CD4-positive, alpha-beta T cell treated with Interleukin-1 beta for 1 hour (primary cell): ENCODE measurements around the gene ATAD2B.

Experiments used
- DNase-seq, 2 donors: peaks; one replicate each; pipeline ENCODE4 v3.0.0-alpha.2; 2020 to 2022

Gene ATAD2B

DNA sequence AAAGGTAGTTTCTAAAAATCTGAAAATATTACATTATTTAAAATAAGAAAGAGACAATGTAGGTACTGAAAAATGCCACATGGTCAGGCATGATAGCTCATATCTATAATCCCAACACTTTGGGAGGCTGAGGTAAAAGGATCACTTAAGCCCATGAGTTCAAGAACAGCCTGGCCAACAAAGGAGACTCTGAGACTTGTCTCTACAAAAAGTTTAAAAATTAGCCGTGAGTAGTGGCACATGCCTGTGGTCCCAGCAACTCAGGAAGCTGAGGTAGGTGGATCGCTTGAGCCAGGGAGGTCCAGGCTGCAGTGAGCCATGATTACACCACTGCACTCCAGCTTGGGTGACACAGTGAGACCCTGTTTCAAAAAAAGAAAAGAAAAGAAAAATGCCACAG, 21.8 kb downstream of the ATAD2B start:
- DNase-seq: no peak

DNA sequence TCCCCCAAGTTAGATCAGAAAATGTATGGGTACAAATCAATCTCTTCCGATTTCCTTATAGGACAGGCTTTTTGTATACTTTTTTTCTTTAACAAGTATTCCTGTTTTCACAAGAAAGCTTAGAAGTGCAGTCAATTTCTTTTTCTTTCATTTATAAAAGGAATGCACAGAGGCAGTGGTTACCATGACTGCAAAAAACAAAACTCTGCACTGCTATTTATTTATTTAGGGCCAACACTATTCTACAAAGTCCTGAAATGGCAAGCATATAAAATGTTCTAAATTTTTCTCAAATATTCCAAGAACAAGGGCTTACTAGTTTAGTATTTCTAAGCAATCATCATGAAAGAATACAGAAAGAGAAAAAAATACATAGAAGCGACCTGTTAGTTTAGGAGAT, 22.2 kb downstream of the ATAD2B start:
- DNase-seq: no peak

DNA sequence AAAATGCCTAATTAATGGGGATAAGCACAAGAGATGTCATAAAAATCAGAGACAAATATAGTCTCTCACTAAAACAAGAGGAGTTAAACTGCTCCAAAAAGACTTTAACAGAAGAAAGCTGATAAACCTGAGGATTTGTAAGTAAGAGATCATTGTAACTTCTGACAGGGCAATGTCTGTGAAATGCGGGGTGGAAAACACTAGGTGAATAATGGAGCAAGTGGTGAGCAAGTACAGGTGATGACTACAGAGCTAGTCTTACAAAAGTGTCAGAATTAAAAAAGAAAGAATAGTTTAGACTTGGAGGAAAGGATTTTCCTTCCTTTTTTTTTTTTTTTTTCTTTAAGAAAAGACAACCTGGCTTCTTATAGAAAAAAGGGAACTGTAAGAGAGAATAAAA, 22.7 kb downstream of the ATAD2B start:
- DNase-seq: no peak

DNA sequence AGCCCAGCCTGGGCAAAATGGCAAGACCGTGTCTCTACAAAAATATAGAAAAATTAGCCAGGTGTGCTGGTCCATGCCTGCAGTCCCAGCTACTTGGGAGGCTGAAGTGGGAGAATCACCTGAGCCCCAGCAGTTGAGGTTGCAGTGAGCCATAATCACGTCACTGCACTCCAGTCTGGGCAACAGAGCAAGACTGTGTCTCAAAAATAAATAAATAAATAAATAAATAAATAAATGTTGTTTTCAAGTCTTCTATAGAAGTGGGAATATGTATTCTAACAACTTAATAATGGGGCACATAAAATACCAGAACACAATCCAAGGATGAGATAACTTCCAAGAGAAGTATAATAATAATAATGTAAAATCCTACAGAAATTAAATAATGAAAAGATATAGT, 23.9 kb downstream of the ATAD2B start:
- DNase-seq: no peak

DNA sequence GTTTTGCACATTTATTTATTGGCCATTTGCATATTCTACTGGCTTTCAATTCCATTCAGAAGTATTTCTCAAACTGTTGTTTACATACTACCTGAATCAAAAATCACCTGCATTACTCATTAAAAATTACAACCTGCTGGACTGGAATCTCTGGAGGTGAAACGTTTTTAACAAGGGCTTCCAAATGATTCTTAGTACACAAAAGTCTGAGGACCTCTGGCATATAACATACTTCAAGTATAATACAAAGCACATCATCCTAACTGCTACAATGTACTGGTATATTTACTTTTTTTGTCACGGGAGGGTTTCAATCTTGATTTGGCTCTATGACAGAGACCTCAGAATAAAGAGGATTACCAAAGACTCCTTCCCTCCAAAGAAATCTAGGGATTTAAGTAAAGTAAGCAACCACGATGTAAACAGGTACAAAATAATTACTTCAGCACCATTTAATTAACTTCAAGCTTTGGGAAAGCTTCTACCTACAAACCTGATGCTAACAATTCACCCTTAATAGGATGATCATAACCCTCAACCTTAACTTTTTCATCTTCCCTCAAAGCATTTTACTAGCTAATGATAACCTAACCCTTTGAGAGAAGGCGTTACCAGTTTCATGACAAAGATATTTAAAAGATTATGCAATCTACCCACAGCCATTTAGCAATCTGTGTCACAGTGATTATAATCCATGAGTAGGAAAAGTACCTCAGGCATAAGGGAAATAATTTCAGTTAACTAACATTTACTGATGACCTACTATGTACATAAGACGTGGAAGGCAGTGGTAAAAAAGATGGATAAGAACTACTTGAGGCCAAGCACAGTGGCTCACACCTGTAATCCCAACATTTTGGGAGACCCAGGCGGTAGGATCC, 24.7 kb downstream of the ATAD2B start:
- no peak for DNase-seq

DNA sequence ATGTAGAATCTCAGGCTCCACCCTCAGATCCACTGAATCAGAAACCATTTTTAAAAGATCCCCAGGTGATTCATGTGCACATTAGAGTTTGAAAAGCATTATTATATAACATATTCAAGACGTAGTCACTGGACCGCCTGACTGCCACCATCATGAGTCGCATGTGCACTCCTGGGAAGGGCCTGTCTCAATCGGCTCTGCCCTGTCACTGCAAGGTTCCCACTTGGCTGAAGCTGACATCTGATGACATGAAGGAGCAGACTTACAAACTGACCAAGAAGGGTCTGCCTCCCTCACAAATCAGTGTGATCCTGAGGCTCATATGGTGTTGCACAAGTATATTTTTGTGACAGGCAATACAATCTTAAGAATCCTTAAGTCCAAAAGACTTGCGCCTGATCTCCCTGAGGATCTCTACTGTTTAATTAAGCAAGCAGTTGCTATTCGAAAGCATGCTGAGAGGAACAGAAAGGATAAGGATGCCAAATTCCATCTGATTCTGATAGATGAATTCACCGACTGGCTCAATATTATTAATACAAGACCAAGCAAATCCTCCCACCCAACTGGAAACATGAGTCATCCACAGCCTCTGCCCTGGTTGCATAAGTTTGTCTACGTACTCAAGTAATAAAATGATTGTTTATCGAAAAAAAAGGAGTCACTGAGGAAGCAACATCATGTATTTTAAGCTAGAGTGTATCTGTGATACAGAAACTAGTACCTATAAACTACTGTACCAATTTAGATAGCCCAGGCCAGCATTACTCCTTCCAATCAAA, 26.2 kb downstream of the ATAD2B start:
- DNase-seq: peak in 1 of 2 donors; percentile 33

DNA sequence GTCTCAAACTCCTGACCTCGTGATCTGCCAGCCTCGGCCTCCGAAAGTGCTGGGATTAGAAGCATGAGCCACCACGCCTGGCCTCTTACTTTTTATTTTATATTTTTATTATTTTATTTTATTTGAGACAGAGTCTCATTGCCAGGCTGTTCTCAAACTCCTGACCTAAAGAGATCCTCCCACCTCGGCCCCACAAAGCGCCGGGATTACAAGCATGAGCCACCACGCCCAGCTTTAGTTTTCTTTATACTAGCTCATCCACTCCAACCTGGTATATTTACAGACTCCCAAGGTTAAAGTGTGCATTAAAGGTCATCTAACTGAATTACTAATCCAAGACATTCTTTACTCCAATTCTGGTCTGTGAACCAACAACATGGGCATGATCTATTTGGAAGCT, 26.8 kb downstream of the ATAD2B start:
- no peak for DNase-seq

DNA sequence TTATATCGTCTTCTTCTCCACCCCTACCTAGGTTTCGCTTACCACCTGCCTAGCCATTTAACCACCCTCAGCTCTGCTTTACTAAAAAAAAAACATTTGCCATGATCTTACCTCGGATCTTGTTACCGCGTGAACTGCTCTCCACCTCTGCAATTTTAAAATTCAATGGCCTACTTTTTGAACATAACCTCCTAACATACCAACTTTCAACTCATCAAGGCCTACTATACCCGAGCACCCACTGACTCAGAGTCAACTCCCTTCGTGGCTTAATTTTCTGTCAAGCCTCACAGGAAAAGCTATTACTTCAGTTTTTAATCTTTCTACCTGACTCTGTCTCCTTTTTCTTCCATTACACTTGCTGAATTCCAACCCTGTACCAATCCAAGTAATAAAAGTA, 55.7 kb downstream of the ATAD2B start:
- DNase-seq: no peak

DNA sequence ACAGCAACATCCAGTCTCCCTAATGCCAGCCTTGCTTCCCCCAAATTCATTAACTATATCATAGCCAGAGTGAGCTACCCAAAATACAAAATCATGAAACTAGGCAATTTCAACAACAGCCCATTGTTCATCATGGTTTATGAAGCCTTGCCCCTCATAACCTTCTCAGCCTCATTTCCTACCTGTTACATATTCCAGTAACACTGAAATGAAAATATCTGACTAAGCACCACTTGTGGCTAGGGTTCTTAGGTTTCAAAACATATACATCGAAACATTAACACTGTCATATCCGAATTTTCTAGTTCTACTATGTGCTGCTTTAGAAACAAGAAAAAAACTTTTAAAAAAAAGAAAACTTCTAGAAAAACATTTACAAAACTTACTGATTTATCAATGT, 59.5 kb downstream of the ATAD2B start:
- DNase-seq: no peak

DNA sequence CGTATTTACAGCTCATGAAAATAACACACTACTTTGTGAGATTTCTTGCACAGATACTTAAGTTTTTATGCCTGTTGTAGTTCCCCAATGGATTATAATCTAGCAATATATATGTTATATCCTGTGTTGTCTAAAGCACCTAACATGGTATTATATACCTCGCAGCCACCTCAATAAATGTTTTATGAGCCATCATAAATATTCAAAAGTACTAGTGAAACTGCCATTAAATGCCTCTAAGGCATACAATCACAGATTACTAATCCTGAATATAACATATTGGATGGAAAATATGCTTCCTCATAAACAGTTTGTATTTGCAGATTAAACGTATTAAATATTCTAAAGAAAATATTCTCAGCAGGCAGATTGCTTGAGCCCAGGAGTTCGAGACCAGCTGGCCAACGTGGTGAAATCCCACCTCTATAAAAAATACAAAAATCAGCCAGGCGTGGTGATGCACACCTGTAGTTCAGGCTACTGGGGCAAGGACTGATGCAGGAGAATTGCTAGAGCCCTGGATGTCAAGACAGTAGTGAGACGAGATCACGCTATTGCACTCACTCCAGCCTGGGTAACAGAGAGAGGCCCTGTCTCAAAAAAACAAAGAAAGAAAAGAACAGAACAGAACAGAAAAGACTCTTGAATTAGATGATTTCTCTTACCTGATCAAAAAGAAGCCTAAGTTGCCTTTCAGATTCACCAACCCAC, 64.1 kb downstream of the ATAD2B start:
- no peak for DNase-seq

DNA sequence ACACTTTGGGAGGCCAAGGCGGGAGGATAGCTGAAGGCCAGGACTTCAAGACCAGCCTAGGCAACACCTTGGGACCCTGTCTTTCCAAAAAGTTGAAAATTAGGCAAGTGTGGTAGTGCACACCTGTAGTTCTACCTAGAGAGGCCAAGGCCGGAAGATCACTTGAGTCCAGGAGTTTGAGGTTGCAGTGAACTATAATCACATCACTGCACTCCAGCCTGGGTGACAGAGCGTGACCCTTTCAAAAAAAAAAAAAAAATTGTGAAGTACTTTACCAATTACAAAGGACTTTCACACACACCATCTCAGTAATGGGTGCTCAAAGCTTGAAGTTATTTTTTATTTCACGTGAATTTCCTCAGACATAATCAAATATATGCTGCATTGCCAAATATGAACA, 65.0 kb downstream of the ATAD2B start:
- no peak for DNase-seq

DNA sequence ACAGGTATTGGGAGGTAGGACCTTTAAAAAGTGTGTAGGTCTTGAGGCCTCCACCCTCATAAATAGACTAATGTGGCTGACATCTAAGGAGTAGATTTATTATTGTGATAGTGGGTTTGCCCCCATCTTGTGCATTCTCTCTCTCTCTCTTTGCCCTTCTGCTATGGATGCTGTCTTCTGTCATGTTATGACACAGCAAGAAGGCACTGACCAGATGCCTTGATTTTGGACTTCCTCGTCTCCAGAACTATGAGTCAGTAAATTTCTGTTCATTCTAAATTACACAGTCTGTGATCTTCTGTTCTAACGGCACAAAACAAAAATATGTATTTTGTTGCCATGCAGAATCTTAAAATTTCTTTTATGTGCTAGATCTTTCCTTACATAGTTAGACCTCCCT, 66.9 kb downstream of the ATAD2B start:
- no peak for DNase-seq

DNA sequence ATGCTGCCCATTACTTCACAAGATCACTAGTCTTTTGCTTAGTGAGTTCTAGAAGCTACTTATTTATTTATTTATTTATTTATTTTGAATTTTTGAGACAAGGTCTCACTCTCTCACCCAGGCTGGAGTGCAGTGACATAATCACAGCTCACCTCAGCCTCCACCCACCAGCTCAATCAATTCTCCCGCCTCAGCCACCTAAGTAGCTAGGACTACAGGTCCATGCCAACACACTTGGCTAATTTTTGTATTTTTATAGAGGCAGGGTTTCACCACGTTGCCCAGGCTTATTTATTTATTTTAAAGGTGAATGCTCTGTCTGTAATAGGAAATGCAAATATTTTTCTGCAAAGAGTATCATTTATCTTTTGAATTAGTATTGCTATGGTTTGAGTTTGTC, 67.7 kb downstream of the ATAD2B start:
- DNase-seq: no peak

DNA sequence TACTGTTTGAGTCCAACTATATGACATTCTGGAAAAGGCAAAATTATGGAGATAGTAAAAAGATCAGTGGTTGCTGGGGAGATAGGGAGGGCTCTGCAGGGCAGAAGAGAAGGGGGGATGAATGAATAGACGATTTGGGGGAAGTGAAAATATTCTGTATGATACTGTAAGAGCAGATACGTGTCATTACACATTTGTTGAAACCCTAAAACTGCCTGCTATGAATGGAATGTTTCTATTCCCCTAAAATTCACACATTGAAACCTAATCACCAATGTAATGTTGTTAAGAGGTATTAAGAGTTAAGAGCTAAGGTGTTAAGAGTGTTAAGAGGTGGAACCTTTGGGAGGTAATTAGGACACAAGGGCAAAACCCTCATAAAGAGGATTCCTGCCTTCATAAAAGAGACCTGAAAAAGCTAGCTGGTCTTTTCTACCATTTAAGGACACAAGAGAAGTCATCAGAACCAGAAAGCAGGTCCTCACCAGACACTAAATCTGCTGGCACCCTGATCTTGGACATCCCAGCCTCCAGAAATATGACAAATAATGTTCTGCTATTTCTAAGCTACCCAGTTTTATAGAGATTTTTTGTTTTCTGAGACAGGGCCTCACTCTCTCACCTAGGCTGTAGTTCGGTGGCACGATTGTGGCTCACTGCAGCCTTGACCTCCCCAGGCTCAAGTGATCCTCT, 76.2 kb downstream of the ATAD2B start:
- no peak for DNase-seq

DNA sequence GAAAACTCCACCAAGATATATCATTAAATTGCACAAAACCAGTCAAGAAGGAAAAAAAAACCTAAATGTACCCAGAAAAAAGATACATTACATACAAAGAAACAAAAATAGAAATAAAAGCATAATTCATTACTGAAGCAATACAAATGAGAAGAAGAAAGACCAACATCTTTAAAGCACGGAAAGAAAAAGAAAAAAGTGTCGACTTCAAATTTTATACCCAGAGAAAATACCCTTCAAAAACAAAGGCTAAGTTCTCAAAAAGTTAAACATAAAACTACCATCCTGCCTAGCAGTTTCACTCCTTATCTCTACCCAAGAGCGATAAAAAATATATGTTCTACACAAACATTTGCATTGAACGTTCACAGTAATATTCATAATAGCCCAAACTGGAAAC, 82.0 kb downstream of the ATAD2B start:
- no peak for DNase-seq

DNA sequence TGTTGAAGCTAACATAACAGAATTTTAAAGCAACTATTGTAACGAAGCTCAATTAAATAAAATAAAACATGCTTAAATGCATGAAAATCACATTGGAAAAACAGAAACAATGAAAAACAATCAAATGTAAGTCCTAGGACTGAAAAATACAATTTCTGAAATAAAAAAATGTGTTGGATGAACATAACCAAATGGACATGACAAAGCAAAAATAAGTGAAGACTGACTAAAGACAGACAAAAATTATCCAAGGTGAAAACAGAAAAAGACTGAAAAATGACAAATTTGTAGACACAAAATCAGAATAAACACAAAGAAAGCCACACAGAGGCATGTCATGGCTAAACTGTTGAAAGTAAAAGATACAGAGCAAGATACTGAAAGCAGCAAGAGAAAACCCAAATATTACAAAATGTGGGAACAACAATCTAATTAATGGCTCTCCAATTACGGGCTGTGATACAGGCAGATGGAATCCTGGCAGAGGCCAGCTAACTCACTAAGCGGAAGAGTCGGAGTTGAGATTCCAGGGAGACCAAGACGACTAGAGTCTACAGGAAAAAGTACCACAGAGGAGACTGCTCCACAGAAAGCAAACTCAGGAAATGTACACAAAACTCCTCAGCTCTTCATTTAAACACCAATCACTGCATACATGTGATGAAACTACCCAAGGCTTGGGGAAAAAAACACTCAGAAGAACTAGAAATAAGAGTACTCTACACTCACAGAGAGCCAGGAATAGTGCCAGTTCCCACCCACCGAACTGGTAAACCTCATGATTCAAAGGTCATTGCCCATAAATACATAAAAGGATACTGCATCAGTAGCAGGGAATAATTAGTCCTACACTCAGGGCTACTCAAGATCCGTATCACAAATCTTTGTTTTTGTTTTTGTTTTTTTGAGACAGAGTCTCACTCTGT, 83.6 kb downstream of the ATAD2B start:
- DNase-seq: no peak

DNA sequence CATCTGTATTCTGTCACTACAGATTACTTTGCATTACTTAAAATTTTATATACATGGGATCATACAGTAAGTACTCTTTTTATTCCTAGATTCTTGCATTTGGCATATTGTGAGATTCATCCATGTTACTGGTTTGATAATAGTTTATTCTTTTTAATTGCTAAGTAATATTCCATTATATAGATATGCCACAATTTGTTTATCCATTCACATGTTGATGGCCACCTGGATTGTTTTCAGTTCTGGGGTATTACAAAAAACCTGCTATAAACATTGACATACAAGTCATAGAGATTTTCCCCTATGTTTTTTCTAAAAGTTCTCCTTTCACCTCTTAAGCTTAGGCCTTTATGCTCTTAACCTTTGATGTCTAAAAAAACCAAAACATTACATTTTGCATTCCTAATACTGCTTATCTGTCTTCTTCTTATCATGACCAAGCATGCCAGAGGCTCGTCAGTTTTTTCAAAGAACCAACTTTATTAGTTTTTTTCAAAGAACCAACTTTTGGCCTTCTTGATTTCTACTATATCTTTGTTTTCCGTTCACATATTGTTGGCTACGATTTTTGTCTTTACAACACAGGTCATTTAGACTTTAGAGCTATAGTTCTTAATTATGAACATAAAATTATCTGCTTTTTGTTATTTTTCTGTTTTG, 86.9 kb downstream of the ATAD2B start:
- DNase-seq: no peak

DNA sequence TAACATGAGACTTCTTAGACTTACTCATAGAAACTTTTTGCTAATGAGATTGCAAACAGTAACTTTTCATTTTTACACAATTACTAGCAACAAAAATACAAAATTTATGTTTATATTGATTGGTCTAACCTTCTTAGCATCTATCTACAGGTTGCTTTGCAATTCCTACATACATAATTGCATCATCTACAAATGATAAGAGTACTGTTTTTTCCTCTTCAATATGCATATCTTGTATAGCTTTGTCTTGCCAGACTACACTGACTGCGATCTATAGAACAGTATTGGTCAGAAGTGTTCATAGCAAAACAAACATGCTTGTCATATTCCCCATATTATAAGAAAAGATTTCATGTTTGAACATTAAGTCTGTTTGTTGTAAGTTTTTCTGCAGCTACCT, 87.9 kb downstream of the ATAD2B start:
- no peak for DNase-seq

DNA sequence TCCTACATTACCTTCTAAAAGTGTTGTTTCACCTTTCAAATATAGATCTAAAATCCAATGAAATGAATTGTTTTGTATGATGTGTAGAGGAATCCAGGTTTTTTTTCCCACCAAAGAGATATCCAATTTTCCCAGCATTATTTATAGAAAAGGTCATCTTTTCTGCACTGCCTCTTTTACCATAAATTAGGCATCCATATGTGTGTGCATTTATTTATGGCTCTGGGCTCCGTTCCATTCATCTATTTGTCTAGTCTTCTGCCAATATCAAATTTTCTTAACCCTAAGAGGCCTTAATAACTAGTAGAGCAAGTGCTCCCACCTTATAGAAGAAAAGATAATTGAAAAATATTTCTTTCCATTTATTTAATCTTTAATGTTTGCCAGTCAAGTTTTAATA, 88.3 kb downstream of the ATAD2B start:
- DNase-seq: no peak

DNA sequence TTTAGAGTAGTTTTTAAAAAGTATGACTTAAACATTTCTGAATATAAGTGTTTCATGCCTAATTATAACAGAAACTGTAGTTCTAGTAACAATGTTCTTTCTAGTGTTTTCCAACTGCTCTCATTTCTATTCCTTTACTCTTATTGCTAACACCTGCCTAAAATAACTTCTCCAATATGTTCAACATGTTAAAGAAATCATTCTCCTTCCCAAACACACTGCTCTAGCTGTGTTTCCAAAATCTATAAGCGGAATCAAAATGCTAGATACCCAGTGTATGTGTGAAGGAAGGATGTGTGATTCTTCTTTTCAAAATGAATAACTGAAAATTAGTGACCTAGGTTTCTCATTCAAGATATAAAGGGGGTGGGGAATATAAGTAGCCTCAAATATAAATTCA, 89.1 kb downstream of the ATAD2B start:
- no peak for DNase-seq

DNA sequence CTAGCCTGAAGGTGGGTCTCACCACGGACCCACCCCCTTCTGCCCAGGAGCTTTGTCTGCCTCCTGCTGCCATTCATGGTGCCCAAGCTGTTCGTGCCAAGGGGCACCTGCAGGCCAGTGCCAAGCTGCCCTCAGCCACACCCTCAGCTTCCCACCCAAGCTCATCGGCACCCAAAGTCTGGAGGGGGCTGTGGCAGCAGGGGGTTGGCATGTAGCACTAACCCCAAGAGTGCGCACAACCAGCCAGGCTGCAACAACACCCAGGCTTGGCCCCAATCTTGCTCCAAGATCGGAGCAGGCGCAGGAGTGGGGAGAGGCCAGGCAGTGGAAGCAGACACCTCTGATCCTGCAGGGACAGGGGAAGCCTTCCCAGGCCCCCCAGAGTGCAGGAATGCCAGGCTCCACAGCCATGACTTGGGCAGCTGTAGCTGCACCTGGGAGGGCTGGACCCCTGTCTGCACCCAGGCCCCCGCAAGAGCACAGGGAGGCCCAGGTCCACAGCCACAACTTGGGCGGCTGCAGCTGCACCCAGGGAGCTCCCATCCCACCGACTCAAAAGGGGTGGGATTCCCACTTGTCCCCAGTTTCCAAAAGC, 89.9 kb downstream of the ATAD2B start:
- DNase-seq: no peak
